ENCODE measurements around the gene COL9A1. TPM values are rescaled to one million over a fixed set of nuclear protein-coding genes. Genes with fewer than 3 reads are reported as not detected.

The COL9A1 gene
- total RNA-seq, 1 experiment from 2014 or later: 7.8 TPM

DNA sequence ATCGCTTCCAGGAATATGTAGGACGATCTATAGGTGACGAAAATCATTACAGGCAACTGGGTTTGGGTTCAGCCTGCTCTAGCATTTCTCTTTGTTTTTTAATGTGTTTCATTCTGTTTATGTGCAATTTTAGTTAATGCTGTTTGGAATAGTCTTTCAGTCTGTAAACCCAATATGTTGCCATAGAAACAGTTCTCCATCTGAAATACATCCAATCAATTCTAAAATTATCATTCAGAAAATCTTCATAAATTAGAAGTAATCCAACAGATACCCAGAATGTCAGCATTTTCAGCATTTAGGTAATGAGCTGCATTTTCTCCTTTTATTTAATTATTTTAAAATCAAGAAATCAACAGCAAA, 34.8 kb upstream of the COL9A1 start:
- H2AK5ac ChIP-seq (ENCODE audit: insufficient read length, low read length): no peak overlapping the region
- no peak overlapping the region for H2BK120ac ChIP-seq (ENCODE audit: low read depth, low read length, poor library complexity, severe bottlenecking)
- H3K36me3 Mint-ChIP-seq (ENCODE audit: insufficient read depth in 1 of 3, low read depth in 3 of 3): no peaks in the 10 kb centered on the region; a peak in 3 of 7 replicates
- no peak overlapping the region for H3K4ac ChIP-seq (ENCODE audit: low read depth, low read length)
- H2BK15ac ChIP-seq (ENCODE audit: low read depth, low read length): no peak overlapping the region
- H3K4me1 ChIP-seq (ENCODE audit: insufficient read depth, low read length): no peaks in the 10 kb centered on the region
- H3K23ac ChIP-seq (ENCODE audit: insufficient read length, low read depth, low read length): no peak overlapping the region
- WGBS (ENCODE audit: extremely low coverage, insufficient read length, low lambda C conversion rate): no CpG with 5 or more reads among the region's 3 CpGs
- H3K79me2 ChIP-seq (ENCODE audit: insufficient read depth, low read length): no peaks in the 10 kb centered on the region
- peaks cover 12 to 15% of the 10 kb centered on the region in 2 experiments; a peak in 4 of 5 replicates for H3K9me3 Mint-ChIP-seq
- no peak overlapping the region for H3K4me2 ChIP-seq (ENCODE audit: insufficient read depth, insufficient read length, low read length)
- no peak overlapping the region for H3K56ac ChIP-seq (ENCODE audit: insufficient read length, low read depth, low read length)
- H3K4me1 Mint-ChIP-seq: peaks cover 4 to 7% of the 10 kb centered on the region in 2 experiments; a peak in 3 of 4 replicates
- no peaks in the 10 kb centered on the region for H3K23me2 ChIP-seq (ENCODE audit: insufficient read length, low read depth, low read length, poor library complexity, severe bottlenecking)
- H3K27me3 Mint-ChIP-seq (ENCODE audit: low read depth): peaks cover 7% of the 10 kb centered on the region
- H3K27ac ChIP-seq (ENCODE audit: insufficient read length, low read depth, low read length): no peak overlapping the region
- no peak overlapping the region for H2BK20ac ChIP-seq (ENCODE audit: low read depth, low read length, poor library complexity, severe bottlenecking)
- H3T11ph ChIP-seq (ENCODE audit: low read length): no peak overlapping the region
- H3K9me3 ChIP-seq (ENCODE audit: control insufficient read depth, low read depth, low read length): no peaks in the 10 kb centered on the region
- H4K91ac ChIP-seq (ENCODE audit: insufficient read length, low read depth, low read length): no peak overlapping the region
- H2BK5ac ChIP-seq (ENCODE audit: insufficient read length, low read length): no peak overlapping the region
- H3K79me1 ChIP-seq (ENCODE audit: insufficient read depth, low read depth, low read length, poor library complexity, severe bottlenecking): no peaks in the 10 kb centered on the region
- H3K27ac Mint-ChIP-seq: no peak overlapping the region
- no peak overlapping the region for H3K9ac ChIP-seq (ENCODE audit: extremely low read depth, insufficient read length, low read length)
- H3K18ac ChIP-seq (ENCODE audit: insufficient read length, low read depth, low read length): no peak overlapping the region
- no peak overlapping the region for H3K14ac ChIP-seq (ENCODE audit: insufficient read depth, low read length)
- no peak overlapping the region for H4K5ac ChIP-seq (ENCODE audit: insufficient read length, low read depth, low read length)
- no peak overlapping the region for H4K8ac ChIP-seq (replicated peaks; ENCODE audit: insufficient read length, low read depth, low read length)
- H2BK12ac ChIP-seq (ENCODE audit: insufficient read length, low read depth, low read length): no peak overlapping the region
- H4K20me1 ChIP-seq (ENCODE audit: control insufficient read depth, insufficient read depth, insufficient read length): no peaks in the 10 kb centered on the region
- TF ChIP-seq, protein P1, sequence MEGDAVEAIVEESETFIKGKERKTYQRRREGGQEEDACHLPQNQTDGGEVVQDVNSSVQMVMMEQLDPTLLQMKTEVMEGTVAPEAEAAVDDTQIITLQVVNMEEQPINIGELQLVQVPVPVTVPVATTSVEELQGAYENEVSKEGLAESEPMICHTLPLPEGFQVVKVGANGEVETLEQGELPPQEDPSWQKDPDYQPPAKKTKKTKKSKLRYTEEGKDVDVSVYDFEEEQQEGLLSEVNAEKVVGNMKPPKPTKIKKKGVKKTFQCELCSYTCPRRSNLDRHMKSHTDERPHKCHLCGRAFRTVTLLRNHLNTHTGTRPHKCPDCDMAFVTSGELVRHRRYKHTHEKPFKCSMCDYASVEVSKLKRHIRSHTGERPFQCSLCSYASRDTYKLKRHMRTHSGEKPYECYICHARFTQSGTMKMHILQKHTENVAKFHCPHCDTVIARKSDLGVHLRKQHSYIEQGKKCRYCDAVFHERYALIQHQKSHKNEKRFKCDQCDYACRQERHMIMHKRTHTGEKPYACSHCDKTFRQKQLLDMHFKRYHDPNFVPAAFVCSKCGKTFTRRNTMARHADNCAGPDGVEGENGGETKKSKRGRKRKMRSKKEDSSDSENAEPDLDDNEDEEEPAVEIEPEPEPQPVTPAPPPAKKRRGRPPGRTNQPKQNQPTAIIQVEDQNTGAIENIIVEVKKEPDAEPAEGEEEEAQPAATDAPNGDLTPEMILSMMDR (conservative IDR thresholded peaks at IDR 0.05): no peak
- no peak overlapping the region for H2AFZ ChIP-seq (ENCODE audit: low read length)
- H3K27me3 ChIP-seq (ENCODE audit: insufficient read depth, low read length): no peaks in the 10 kb centered on the region
- DNase-seq: no peak
- H3K4me3 Mint-ChIP-seq: no peak overlapping the region

All from H9 (cell line).